T-helper 1 cell treated with Interleukin-12 subunit alpha and Interleukin-12 subunit beta and Interleukin-4 antibody, amounts not matched to agents 30 μg/mL and 1 μg/mL, for 36 hours (primary cell): ENCODE results near the gene CNTN3.

ENCODE experiments used
- H3K27ac Mint-ChIP-seq: one replicate; pipeline ENCODE4 v1.8.0; 2021; ENCODE audit warnings: mild to moderate bottlenecking, mixed read lengths
- H3K27me3 Mint-ChIP-seq: one replicate; pipeline ENCODE4 v1.8.0; 2021; ENCODE audit warnings: low read depth, mixed read lengths
- H3K36me3 Mint-ChIP-seq: one replicate; pipeline ENCODE4 v1.8.0; 2021; ENCODE audit warnings: low read depth, mixed read lengths
- H3K4me1 Mint-ChIP-seq: one replicate; pipeline ENCODE4 v1.8.0; 2021; ENCODE audit warnings: low read depth, mixed read lengths
- H3K4me3 Mint-ChIP-seq: one replicate; pipeline ENCODE4 v1.8.0; 2021; ENCODE audit warnings: mild to moderate bottlenecking, moderate library complexity, mixed read lengths
- H3K9me3 Mint-ChIP-seq: one replicate; pipeline ENCODE4 v1.8.0; 2021; ENCODE audit warnings: mixed read lengths

CNTN3 gene

DNA sequence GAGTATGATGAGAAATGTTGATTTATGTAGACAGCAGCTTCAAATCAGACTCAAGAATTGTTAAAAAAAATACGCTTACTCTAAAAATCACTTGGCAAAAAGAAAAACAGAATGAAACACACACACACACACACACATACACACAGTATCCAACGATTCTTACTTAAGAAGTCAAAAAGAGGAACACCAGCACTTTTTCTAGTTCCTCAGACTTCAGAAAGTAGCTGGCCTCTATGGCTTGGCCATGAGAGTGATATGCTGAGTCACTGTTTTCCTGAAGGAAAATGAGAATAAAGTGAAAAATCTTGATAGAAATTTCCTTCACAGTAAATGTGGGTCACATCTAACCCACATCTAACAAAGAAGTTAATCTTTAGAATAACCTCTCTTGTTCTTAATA, 22.1 kb downstream of the CNTN3 start:
- Mint-ChIP-seq H3K27ac (no peak overlapping the region), H3K9me3 (peaks cover 2% of the 10 kb centered on the region), H3K36me3 (no peaks in the 10 kb centered on the region), H3K4me1 (no peaks in the 10 kb centered on the region), H3K27me3 (no peaks in the 10 kb centered on the region), H3K4me3 (no peak overlapping the region)

GRCh38 chr3:74591946-74592345, 22.5 kb downstream of the CNTN3 start:
- no peaks in the 10 kb centered on the region for H3K27me3 Mint-ChIP-seq
- H3K36me3 Mint-ChIP-seq = no peaks in the 10 kb centered on the region
- H3K9me3 Mint-ChIP-seq = no peaks in the 10 kb centered on the region
- no peak overlapping the region for H3K27ac Mint-ChIP-seq
- H3K4me3 Mint-ChIP-seq = no peak overlapping the region
- no peaks in the 10 kb centered on the region for H3K4me1 Mint-ChIP-seq

GRCh38 chr3:74591342-74591741, 23.1 kb downstream of the CNTN3 start:
- Mint-ChIP-seq H3K27ac (no peak overlapping the region), H3K9me3 (no peaks in the 10 kb centered on the region), H3K4me3 (no peak overlapping the region), H3K36me3 (no peaks in the 10 kb centered on the region), H3K27me3 (no peaks in the 10 kb centered on the region), H3K4me1 (no peaks in the 10 kb centered on the region)

DNA sequence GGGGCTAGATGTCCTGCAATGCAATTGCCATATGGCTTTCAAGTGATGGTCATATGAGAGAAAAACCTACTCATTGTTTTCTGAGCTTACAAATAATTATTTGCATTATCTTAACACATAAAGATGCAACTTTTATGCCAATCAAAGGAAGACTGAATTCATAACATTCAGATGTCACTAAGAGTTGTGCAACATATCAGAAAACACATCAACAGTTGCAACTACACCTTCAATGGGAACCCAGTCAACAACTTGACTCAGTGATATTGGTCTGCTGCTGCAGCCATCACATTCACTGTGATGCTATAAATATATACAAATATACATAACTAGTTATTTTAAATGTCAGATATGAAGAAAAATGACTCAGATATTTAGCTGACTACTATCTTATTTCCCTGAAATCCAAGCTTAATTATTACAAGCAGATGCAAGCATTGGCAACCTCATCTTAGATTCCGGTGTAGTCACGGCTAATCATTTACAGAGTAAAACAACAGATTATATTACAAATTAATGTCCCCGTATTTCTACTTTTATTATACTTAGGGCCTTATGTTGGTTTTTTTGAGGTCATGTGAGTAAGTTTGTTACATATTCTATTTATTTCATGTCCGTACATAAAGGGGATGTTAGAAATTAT, 23.7 kb downstream of the CNTN3 start:
- H3K9me3 Mint-ChIP-seq = no peaks in the 10 kb centered on the region
- no peak overlapping the region for H3K27ac Mint-ChIP-seq
- H3K4me3 Mint-ChIP-seq = no peak overlapping the region
- H3K36me3 Mint-ChIP-seq = no peaks in the 10 kb centered on the region
- no peaks in the 10 kb centered on the region for H3K4me1 Mint-ChIP-seq
- H3K27me3 Mint-ChIP-seq = no peaks in the 10 kb centered on the region

DNA sequence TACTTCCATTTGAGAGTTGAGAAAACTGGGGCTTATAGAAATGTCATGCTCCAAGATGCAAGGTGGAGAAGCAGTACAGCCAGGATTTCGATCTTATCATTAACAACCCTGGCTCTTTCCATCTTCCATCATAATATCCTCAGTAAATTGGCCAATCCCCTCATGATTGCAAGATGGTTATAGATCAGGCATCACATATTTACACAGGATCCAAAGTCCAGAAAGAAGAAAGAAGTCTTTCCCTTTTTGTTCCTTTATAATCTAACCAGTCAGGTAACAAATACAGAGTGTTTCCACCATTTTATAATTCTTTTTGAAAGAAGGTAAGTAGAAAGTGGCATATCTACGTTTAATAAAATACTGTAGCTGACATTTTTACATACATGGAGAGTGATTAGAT, 29.7 kb downstream of the CNTN3 start:
- Mint-ChIP-seq H3K4me1 (no peaks in the 10 kb centered on the region), H3K36me3 (no peaks in the 10 kb centered on the region), H3K4me3 (no peak overlapping the region), H3K27ac (no peak overlapping the region), H3K9me3 (peaks cover 18% of the 10 kb centered on the region), H3K27me3 (no peaks in the 10 kb centered on the region)

DNA sequence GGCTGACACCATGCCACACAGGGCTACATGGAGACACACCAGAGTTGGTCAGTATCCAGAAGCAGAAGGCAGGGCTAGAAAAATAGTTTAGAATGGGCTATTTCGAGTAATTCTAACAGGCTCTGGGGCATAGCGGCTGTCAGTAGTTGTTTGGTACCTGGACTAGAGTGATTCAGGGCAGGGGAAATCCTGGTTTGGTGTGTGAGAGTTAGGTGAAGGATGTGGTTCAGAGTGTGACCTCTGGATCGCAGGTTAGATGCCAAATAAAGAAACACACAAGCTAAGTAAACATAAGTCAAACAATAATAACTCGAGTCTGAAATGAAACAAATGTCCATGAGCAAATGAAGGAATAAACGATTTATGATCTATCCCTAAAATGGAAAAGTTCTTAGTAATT, 31.5 kb downstream of the CNTN3 start:
- Mint-ChIP-seq H3K4me3 (no peak overlapping the region), H3K36me3 (no peaks in the 10 kb centered on the region), H3K4me1 (no peaks in the 10 kb centered on the region), H3K27me3 (no peaks in the 10 kb centered on the region), H3K9me3 (peaks cover 26% of the 10 kb centered on the region), H3K27ac (no peak overlapping the region)

GRCh38 chr3:74575857-74576256, 38.6 kb downstream of the CNTN3 start:
- H3K27me3 Mint-ChIP-seq = no peaks in the 10 kb centered on the region
- no peak overlapping the region for H3K4me3 Mint-ChIP-seq
- H3K36me3 Mint-ChIP-seq = no peaks in the 10 kb centered on the region
- H3K9me3 Mint-ChIP-seq = peaks cover 28% of the 10 kb centered on the region
- H3K4me1 Mint-ChIP-seq = no peaks in the 10 kb centered on the region
- no peak overlapping the region for H3K27ac Mint-ChIP-seq

GRCh38 chr3:74571118-74571517, 43.3 kb downstream of the CNTN3 start:
- Mint-ChIP-seq H3K4me1 (no peaks in the 10 kb centered on the region), H3K9me3 (peaks cover 32% of the 10 kb centered on the region), H3K27me3 (no peaks in the 10 kb centered on the region), H3K4me3 (no peak overlapping the region), H3K36me3 (no peaks in the 10 kb centered on the region), H3K27ac (no peak overlapping the region)
